ENCODE results near the gene HOXC9. TPM values are rescaled to one million over a fixed set of nuclear protein-coding genes. Genes with fewer than 3 reads are reported as not detected.
A peak's percentile ranks its signal among the peaks of the same experiment; 100 is the strongest.

HOXC9 gene
- polyA plus RNA-seq, 1 donor: 17.4 TPM

GRCh38 chr12:54015018-54015931 lies 15.3 kb downstream of the HOXC9 start:
- no peak for DNase-seq

GRCh38 chr12:54016051-54016450 lies 16.1 kb downstream of the HOXC9 start:
- DNase-seq: no peak

GRCh38 chr12:54016478-54016964 lies 16.6 kb downstream of the HOXC9 start:
- DNase-seq: peak; percentile 81

- no peak for DNase-seq
These were observed 17.2 kb downstream of the HOXC9 start for GRCh38 chr12:54017027-54017788.

GRCh38 chr12:54017878-54018467 lies 18.0 kb downstream of the HOXC9 start:
- DNase-seq: peak; percentile 92

- DNase-seq: no peak
These were observed 18.6 kb downstream of the HOXC9 start for GRCh38 chr12:54018468-54018984.

- DNase-seq: no peak
These were observed 19.3 kb downstream of the HOXC9 start for GRCh38 chr12:54019091-54019811.

- DNase-seq: no peak
These were observed 20.1 kb downstream of the HOXC9 start for GRCh38 chr12:54019924-54020590.

- no peak for DNase-seq
These were observed 20.8 kb downstream of the HOXC9 start for GRCh38 chr12:54020591-54021405.

GRCh38 chr12:54021432-54022013 lies 21.6 kb downstream of the HOXC9 start:
- DNase-seq: no peak

GRCh38 chr12:54022960-54023884 lies 23.3 kb downstream of the HOXC9 start:
- DNase-seq: no peak

GRCh38 chr12:54024127-54024526 lies 24.2 kb downstream of the HOXC9 start:
- no peak for DNase-seq

GRCh38 chr12:54024581-54025305 lies 24.8 kb downstream of the HOXC9 start:
- no peak for DNase-seq

- no peak for DNase-seq
These were observed 25.8 kb downstream of the HOXC9 start for GRCh38 chr12:54025499-54026405.

- DNase-seq: no peak
These were observed 26.9 kb downstream of the HOXC9 start for GRCh38 chr12:54026640-54027441.

GRCh38 chr12:54027442-54027786 lies 27.5 kb downstream of the HOXC9 start:
- no peak for DNase-seq

All from hindlimb muscle (tissue), 1 donor.